GM19372 (cell line): ENCODE data around the gene SSNA1.
"Not testable (repeated sequence)": the region's sequence is repeated elsewhere in the genome, so short reads cannot be mapped to it uniquely, and the experiment has no call there.

Experiments used
- ATAC-seq: cut with Tn5 transposase; IDR thresholded peaks from one replicate; pipeline ENCODE4 v1.9.1; 2021; ENCODE audit warnings: mild to moderate bottlenecking, low read depth, moderate library complexity; ENCODE audit not compliant: unreplicated experiment

SSNA1 gene

DNA sequence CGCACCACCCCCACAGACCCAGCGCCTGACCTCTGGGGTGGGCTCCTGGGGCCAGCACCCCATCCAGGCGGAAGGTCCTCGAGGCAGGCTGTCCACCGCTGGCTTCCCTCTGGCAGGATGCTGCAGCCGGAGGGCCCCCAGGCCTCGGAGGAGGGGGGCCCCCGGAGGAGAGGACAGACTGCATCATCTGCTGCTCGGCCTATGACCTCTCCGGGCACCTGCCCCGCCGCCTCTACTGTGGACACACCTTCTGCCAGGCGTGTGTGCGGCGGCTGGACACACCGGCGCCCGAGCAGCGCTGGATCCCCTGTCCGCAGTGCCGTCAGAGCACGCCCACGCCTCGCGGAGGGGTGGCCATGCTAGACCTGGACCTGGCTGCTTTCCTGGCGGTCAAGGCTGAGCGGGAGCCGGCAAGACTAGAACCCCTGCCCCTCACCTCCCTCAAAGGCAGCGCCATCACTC lies 40.1 kb downstream of the SSNA1 start:
- ATAC-seq = no peak

DNA sequence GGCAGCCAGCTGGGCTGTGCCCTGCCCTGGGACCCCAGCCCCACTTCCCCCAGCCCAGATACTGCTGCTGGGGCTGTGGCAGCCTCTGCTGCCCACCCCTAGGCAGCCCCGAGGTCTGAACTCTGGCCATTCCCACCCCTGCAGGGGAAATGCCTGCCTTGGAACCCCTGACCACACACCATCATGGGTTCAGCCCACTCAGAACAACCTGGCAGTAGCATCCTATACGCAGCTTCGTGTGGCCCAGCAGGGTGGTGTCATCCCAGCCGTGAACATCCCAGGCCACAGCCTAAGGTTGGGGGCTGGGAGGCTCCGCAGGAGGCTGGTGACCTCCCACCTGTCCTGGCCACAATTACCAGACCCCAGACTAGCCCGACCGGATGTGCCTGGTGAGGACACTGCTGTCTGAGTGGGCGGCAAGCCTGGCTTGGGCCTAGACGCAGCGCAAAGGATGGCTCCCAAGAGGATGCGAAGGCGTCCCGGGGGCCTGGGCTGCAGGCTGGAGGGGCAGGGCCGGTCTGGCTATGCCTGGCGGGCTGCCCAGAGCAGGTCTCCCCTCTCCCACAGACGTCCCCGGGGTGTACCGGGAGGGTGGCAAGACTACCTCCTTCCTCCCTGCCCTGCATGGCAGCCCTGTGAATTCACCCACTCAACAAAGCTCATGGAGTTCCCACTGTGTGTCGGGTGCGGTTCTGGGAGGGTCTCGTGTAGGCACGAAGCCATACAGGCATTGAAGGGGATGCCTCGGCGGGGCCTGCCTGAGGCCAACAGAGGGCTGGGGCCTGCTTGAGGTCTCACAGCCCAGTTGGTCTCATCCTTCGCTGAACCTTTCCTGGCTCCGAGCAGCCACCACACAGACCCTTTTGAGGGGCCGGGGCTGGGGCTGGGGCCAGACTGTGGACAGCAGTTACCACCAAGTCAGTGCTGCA lies 40.8 kb downstream of the SSNA1 start:
- ATAC-seq = no peak

DNA sequence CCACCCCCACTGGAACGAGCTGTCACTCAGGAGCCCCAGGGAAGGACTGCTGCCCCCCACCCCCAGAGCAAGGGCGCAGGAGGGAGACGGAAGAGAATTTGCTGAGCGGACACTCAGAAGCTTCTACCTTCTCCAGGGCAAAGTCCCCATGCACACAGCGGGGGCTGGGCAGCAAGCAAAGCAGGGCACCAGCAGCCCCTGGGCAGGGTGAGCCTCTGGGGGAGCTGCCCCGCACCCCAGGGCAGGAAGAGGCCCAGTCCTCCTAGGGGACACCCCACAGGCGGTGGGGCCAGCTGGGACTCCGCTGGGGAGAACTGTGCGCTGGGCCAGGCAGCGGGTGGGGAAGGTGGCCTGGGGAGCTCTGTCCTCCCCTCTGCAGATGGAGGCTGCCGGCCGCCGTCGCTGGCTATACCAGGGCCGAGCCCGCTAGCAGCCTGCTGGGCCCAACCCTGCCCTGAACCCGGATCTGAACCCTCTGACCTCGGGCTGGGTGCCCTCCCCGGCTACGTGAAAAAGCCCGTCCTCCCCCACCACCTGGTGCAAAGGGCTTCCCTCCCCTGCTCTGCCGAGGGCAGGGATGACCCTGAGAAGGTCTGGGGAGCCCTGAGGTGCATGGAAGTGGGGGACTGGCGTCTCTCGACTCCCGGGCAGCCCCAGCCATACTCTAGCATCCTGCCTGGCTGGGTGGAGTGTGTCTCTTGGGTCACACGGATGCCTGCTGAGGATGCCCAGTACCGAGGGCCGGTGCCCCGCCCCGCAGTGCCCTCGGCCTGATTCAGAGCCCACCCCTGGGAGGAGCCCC lies 41.6 kb downstream of the SSNA1 start:
- ATAC-seq = no peak

DNA sequence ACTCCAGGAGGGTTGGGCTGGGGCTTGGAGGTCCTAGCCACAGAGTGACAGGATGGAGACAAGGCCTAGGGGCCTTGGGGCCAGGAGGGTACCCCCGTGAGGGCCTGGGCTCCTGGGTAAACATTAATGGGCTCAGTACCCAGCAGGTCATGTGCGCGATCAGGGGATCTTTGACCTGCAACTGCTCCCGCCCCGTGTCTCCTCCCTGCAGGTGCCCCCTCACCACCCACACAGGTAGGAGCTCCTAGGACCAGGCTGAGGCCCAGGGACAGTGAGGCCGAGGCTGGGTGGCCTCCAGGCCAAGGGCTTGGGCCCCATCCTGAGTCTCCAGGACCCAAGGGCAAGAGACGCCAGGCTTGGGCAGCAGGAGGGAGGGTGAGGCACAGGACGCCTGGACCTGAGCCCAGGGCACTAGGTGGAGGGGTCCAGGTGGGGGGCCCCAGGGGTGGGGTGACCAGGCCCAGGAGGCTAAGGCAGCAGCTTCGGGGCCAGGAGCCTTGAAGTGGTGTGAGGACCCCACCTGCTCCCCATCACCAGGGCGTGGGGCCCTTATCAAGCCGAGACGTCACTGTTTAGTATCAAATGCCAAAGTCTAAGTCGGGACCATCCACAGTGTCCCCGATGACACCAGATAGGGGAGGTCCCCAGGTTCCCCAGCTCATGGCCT lies 42.4 kb downstream of the SSNA1 start, which contains the start of gene SLC34A3:
TSS of gene SLC34A3 (plus strand) at position 197 of the 667 bp plus-strand sequence. CDS start 802 bp downstream, outside the sequence.
- ATAC-seq = no peak

DNA sequence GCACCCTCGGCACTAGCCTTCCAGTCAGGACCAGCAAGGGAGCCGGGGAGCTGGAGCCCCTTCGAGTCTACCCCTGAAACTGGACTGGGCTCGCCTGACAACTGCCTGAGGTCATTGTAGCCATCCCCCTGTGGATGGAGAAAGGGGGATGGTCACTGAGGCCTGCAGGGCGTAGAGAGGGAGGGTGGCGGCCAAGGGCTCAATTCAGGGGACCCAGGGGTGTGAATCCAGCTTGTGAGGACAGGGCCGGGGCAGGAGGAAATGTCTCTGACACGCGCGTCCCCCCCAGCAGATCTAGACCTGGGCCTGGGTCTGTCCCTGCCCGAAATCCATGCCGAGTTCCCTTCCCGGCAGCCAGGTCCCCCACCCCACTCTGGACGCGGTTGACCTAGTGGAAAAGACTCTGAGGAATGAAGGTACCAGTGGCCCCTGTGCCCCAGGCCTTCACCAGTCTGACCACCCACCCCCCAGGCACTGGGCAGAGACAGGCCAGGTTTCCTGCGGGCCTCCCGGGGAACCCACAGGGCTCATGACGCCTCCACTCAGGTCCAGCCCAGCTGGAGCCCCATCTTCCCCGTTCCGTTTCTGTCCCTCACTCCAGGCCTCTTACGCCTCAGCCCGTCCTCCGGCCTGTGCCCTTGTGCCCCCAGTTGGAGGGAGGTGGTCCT lies 43.0 kb downstream of the SSNA1 start:
- no peak for ATAC-seq

DNA sequence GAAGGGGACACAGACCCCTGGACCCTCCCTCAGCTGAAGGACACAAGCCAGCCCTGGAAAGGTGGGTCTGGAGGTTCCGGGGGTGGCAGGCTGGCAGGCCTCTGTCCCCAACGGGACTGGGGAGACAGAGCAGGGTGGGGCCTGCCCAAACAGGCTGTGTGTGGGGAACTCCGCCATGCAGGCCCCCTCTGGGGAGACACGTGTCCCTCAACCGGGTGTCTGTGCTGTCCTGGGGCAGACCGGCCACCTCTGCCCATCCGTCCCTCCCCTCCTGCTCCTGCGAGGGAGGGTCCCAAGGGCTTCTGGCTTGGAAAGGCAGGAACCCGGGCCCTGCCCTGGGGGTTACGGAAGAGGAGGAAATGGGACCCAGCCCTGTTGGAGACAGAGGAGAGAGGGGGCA lies 43.6 kb downstream of the SSNA1 start:
- no peak for ATAC-seq

DNA sequence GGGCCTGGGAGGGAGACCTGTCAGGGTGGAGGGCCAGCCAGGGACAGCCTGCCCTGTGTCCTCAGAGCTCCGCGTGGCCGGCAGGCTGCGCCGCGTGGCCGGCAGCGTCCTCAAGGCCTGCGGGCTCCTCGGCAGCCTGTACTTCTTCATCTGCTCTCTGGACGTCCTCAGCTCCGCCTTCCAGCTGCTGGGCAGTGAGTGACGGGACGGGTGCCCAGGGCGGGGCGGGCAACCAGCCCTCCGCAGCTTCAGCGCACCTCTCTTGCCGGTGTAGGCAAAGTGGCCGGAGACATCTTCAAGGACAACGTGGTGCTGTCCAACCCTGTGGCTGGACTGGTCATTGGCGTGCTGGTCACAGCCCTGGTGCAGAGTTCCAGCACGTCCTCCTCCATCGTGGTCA lies 44.0 kb downstream of the SSNA1 start:
- no peak for ATAC-seq

DNA sequence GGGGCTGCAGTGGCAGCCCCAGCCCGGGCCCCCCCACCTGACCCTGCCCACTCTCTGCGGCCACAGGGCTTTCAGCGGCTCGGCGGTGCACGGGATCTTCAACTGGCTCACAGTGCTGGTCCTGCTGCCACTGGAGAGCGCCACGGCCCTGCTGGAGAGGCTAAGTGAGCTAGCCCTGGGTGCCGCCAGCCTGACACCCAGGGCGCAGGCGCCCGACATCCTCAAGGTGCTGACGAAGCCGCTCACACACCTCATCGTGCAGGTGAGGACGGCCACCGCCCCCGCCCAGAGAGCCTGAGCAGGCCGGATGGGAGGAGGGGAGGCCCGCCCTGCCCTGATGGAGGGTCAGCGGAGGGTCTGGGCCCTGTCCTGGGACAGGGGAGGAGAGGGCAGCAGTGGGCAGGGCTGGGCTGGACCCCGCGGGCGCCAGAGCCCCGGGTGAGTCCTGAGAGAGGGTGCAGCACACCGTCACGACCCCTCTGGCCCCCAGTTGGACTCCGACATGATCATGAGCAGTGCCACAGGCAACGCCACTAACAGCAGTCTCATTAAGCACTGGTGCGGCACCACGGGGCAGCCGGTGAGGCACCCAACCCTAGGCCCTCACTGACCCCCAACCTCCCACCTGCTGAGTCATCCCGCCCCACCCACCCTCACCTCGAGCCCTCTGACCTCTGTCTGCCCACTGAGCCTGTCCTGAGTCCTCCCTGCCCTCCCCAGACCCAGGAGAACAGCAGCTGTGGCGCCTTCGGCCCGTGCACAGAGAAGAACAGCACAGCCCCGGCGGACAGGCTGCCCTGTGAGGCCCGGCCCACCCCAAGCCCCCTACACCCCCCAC lies 44.9 kb downstream of the SSNA1 start:
- no peak for ATAC-seq

DNA sequence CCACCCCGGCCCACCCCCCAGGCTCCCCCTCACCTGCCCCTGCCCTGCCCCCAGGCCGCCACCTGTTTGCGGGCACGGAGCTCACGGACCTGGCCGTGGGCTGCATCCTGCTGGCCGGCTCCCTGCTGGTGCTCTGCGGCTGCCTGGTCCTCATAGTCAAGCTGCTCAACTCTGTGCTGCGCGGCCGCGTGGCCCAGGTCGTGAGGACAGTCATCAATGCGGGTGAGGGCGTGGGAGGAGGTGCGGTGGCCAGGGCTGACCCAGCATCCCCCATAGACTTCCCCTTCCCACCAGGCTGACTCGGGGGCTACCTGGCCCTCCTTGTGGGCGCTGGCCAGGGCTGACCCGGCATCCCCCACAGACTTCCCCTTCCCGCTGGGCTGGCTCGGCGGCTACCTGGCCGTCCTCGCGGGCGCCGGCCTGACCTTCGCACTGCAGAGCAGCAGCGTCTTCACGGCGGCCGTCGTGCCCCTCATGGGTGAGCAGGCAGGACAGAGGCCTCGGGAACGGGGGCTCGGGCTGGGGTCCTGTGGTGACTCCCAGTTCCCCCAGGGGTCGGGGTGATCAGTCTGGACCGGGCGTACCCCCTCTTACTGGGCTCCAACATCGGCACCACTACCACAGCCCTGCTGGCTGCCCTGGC lies 45.7 kb downstream of the SSNA1 start:
- no peak for ATAC-seq

DNA sequence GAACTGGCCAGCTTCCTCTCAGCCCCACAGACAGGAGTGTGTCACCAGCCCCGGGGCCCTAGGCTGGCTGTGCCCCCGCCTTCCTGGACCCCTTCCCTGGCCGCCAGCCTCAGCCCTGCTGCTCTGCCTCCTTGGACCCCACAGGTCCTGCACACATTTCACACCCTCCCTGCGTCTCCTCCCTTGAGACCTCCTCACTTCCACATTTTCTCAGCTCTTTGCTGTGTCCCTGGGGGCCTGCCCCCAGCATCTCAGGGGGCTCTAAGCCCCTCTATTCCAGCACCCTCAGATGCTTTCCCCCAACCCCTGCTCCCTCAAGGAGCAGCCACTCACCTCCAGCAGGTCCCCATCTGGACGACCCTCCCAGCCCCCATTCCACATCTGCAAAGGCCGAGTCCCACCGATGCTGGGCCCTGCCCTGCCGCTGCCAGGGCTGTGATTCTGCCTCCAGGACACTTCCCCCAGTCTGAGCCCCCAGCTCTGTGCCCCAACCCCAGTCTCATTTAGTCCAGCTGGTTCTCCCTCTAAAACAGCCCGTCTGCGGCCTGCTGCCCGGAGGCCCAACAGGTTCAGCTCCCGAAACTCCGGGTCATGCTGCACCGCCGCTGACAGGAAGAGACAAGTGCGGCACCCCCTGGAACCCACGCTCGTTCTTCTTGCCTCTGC lies 46.4 kb downstream of the SSNA1 start:
- no peak for ATAC-seq

DNA sequence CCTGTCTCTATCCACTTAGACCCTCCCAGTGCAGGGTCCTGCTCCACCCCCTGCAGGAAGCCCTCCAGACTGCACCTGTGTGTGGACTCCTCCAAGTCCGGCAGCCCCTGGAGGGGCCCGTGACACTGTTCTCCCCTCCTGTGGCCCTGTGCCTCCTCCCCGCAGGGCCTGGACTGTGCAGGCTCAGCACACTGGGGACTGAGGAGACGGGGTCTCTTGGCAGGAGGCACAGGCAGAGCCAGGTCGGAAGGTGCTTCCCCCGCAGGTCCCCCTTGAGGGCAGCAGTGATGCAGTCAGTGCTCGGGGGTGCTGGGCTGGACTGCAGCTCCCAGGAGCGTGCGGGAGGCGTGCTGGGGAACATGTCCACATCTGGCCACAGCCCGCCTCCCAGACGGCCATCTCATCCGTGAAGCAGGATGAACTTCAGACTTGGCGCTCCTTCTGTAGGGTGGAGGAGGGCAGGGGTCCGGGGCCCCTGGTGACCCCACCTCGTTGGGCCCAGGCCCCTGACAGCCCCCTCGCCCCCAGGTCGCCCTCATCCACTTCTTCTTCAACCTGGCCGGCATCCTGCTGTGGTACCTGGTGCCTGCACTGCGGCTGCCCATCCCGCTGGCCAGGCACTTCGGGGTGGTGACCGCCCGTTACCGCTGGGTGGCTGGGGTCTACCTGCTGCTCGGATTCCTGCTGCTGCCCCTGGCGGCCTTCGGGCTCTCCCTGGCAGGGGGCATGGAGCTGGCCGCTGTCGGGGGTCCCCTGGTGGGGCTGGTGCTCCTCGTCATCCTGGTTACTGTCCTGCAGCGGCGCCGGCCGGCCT lies 47.2 kb downstream of the SSNA1 start:
- ATAC-seq = no peak

DNA sequence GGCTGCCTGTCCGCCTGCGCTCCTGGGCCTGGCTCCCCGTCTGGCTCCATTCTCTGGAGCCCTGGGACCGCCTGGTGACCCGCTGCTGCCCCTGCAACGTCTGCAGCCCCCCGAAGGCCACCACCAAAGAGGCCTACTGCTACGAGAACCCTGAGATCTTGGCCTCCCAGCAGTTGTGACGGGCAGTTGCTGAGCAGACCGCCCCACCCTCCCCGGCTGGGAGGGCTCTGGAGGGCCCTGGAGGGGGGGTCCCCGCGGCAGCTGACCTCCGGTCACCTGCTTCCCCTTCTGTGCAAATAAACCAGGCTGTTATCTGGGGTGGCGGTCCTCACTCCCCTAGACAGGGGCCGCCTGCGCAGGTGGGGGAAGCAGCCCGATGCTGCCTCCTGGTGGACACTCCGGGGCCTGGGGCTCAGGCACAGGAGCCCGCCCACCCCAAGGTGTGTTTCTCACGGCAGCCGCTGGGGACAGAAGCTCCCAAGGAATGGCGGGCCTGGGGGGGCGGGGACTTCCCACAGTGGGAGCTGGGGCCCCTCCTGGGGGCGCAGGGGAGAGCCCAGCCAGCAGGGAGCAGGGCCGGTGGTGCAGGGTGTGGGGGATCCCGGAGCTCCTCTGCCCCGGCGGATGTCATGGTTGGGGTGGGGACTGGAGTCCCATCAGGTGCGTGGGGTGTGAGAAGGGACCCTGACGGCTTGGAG lies 47.9 kb downstream of the SSNA1 start:
- ATAC-seq = no peak

DNA sequence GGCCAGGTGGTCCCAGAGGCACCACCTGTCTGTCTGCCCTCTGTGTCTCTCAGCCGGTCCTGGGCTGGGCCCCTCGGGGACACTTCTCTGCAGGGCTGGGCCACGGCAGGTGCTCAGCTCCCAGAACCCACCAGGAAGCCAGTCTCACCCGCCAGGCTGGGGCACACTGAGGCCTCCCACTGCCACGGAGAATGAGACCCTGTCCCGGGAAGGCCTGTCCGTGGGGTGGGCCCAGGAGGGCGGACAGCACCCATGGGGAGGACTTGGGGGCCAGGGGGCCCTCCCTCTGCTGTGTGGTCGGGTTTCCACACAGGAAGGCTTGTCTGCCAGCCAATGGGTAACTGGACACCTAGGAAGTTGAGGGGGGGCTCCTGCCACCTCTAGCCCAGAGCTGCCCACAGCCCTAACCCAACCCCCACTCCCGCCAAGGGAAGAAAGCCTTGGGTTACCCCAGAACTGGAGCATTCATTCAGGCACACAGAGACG lies 48.5 kb downstream of the SSNA1 start:
- ATAC-seq = no peak

DNA sequence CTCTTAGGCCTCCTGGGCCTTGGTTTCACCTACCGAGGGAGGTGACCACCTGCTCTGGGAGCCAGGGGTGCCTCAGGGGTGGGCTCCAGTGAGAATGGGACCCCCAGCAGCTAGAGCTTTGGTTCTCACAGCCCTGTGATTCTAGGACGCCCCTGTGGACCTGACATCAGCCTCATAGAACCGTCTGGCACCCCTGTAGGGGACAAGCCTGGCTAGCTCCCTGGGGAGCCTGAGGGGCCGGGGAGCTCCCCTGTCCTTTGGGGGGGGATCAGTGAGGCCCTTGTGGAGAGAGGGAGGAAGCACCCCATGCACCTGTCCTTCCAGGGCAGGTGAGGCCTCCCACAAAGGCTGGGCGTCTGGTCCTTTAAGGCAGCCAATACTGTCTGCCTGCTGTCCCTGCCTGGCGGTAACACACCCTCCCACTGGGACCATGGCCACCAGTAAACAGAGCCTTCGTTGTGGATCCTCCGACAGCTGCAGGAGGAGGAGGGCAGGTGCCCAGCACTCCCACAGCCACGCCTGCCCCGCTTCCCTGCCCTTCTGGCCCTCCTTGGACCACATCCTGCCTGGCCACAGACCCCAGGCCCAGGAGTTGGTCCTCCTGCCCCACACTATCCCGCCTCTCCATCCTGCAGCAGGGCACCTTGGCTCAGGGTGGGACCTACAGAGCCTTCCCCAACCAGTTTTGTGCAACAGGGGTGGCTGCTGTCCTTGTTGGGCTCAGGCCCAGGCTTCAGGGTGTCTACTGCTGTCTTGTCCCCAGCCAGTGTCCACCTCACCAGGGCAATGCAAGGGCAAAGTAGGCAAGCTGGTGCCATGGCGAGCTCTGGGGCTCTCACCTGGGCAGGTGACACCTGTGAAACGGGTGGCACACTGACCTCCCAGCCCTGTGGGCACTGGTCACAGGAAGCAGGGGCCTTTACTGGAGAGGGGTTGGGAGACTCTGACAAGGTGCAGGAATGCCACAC lies 49.6 kb downstream of the SSNA1 start:
- no peak for ATAC-seq

DNA sequence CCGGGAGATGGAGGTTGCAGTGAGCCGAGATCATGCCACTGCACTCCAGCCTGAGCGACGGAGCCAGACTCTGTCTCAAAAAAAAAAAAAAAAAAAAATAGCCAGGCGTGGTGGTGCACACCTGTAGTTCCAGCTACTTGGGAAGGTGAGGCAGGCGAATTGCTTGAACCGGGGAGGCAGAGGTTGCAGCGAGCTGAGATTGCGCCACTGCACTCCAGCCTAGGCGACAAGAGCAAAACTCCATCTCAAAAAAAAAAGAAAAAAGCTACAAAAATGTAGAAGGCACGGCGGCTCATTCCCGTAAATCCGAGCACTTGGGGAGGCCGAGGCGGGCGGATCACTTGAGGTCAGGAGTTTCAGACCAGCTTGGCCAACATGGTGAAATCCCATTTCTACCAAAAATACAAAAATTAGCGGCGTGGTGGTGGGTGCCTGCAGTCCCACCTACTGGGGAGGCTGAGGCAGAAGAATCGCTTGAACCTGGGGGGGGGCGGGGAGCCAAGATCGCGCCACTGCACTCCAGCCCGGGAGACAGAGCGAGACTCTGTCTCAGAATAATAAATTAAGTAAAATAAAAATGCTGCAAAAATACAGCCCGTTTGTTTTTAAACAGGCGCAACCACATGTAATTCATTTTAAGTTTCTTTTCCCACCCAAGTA lies 51.2 kb downstream of the SSNA1 start:
- not testable (repeated sequence) for ATAC-seq
